Right lobe of liver (tissue), 4 donors: ENCODE measurements around the gene SUPT20HL1.
"Not testable (repeated sequence)": the region's sequence is repeated elsewhere in the genome, so short reads cannot be mapped to it uniquely, and the experiment has no call there.

Experiments
- CTCF ChIP-seq, 4 donors: fragments of 200-600 bp in 3 of 4; fragments of 450-650 bp in 1 of 4; IDR thresholded peaks; one replicate each; pipeline versions ENCODE4 v1.5.1 to v1.8.0; 2016 to 2022; ENCODE audit warnings: antibody characterized with exemption in 4 of 4, mild to moderate bottlenecking in 2 of 4
- POLR2A ChIP-seq: fragments of 450-650 bp; IDR thresholded peaks from one replicate; pipeline ENCODE4 v1.6.1; 2017; ENCODE audit warnings: antibody characterized with exemption, mild to moderate bottlenecking
- donor health status: DM: no; HTN: no; CAD: no.
- donor health status: DM: no; HTN: no; CAD: no.
- donor health status: DM: no; HTN: yes; CAD: no.

GRCh38 chrX:24311507-24312248 lies 48.8 kb upstream of the SUPT20HL1 start:
- not testable (repeated sequence) for TF ChIP-seq CTCF (IDR thresholded peaks at IDR 0.05); POLR2A
